Muscle of leg (tissue), 11 donors: ENCODE results near the gene LRRK1. TPM values are rescaled to one million over a fixed set of nuclear protein-coding genes. Genes with fewer than 3 reads are reported as not detected.

Experiments
- DNase-seq: peaks from one replicate; pipeline ENCODE4 v3.0.0; 2013
- H3K27ac ChIP-seq: one replicate; pipeline ENCODE4 v1.5.1; 2013; ENCODE audit warnings: mild to moderate bottlenecking, low read length, control low read depth
- H3K27me3 ChIP-seq: one replicate; pipeline ENCODE4 v1.6.1; 2013; ENCODE audit warnings: low read length; ENCODE audit not compliant: control insufficient read depth, insufficient read depth
- H3K36me3 ChIP-seq: one replicate; pipeline ENCODE4 v1.6.1; 2013; ENCODE audit warnings: low read length; ENCODE audit not compliant: control insufficient read depth, insufficient read depth
- H3K4me1 ChIP-seq: one replicate; pipeline ENCODE4 v1.6.1; 2013; ENCODE audit warnings: low read length; ENCODE audit not compliant: control insufficient read depth, insufficient read depth
- H3K4me3 ChIP-seq: one replicate; pipeline ENCODE4 v1.5.1; 2013; ENCODE audit warnings: low read length, control low read depth
- H3K9me3 ChIP-seq: replicated peaks from 2 replicates; pipeline ENCODE4 v1.6.1; 2013; ENCODE audit warnings: low read depth, low read length; ENCODE audit not compliant: control insufficient read depth
- WGBS: methylation state at CpG from one replicate; pipeline ENCODE4 v1.1.5; 2013; ENCODE audit warnings: missing lambda C conversion rate; ENCODE audit not compliant: insufficient coverage; 5-methylcytosine and 5-hydroxymethylcytosine counted together
- polyA plus RNA-seq, 8 donors: library from polyadenylated mRNA; unstranded; fragments of 120-200 nt; gene quantifications; one replicate each; pipeline versions ENCODE4 v1.2.1 to v1.2.3, GENCODE V29; 2013; ENCODE audit warnings: inconsistent platforms in 1 of 8, low replicate concordance in 1 of 8; ENCODE audit not compliant: insufficient read length in 8 of 8, insufficient read depth in 1 of 8
- total RNA-seq: library from RNA; stranded (reverse); fragments of 120-200 nt; gene quantifications from one replicate; pipeline ENCODE4 v1.2.4, GENCODE V29; 2013

Gene LRRK1
- total and polyA plus RNA-seq, 9 donors: 4.1 to 9.4 (median 5.8) TPM

GRCh38 chr15:100988857-100989256, 69.7 kb downstream of the LRRK1 start:
- WGBS: 86% methylated on average over 1 of the region's 3 CpGs

GRCh38 chr15:100994597-100995446, 75.7 kb downstream of the LRRK1 start:
- no peak for DNase-seq
- H3K27ac ChIP-seq: no peak overlapping the region
- no peaks in the 10 kb centered on the region for H3K36me3 ChIP-seq
- no peaks in the 10 kb centered on the region for H3K4me1 ChIP-seq
- WGBS: 80% methylated on average over 14 of the region's 17 CpGs
- H3K27me3 ChIP-seq: no peaks in the 10 kb centered on the region
- H3K4me3 ChIP-seq: no peak overlapping the region
- H3K9me3 ChIP-seq: no peaks in the 10 kb centered on the region

More at GRCh38 chr15:100988857-100989256, 69.7 kb downstream of the LRRK1 start:
- Histone ChIP-seq H3K4me3 (no peak overlapping the region), H3K36me3 (no peaks in the 10 kb centered on the region), H3K9me3 (no peaks in the 10 kb centered on the region), H3K27ac (no peak overlapping the region), H3K4me1 (no peaks in the 10 kb centered on the region), H3K27me3 (peaks cover 7% of the 10 kb centered on the region)
- no peak for DNase-seq

- no peaks in the 10 kb centered on the region for H3K9me3 ChIP-seq
- WGBS: 80% methylated on average over 18 of the region's 20 CpGs
Measured at GRCh38 chr15:100995471-100996430, 76.6 kb downstream of the LRRK1 start.

GRCh38 chr15:100997442-100997841, 78.3 kb downstream of the LRRK1 start:
- no peaks in the 10 kb centered on the region for H3K4me1 ChIP-seq
- H3K27me3 ChIP-seq: no peaks in the 10 kb centered on the region
- WGBS: no CpG with 5 or more reads among the region's 1 CpG
- H3K4me3 ChIP-seq: no peak overlapping the region
- H3K36me3 ChIP-seq: no peaks in the 10 kb centered on the region
- DNase-seq: no peak
- H3K9me3 ChIP-seq: no peaks in the 10 kb centered on the region
- no peak overlapping the region for H3K27ac ChIP-seq

More at GRCh38 chr15:100995471-100996430, 76.6 kb downstream of the LRRK1 start:
- Histone ChIP-seq H3K4me1 (no peaks in the 10 kb centered on the region), H3K27me3 (no peaks in the 10 kb centered on the region), H3K4me3 (no peak overlapping the region), H3K36me3 (no peaks in the 10 kb centered on the region), H3K27ac (no peak overlapping the region)
- no peak for DNase-seq

- DNase-seq: no peak
- WGBS: no CpG with 5 or more reads among the region's 1 CpG
Measured at GRCh38 chr15:100998630-100999029, 79.5 kb downstream of the LRRK1 start.

GRCh38 chr15:100999369-100999768, 80.2 kb downstream of the LRRK1 start:
- H3K27ac ChIP-seq: no peak overlapping the region
- no CpG with 5 or more reads among the region's 3 CpGs for WGBS

More at GRCh38 chr15:100998630-100999029, 79.5 kb downstream of the LRRK1 start:
- Histone ChIP-seq H3K36me3 (no peaks in the 10 kb centered on the region), H3K4me1 (no peaks in the 10 kb centered on the region), H3K27ac (no peak overlapping the region), H3K9me3 (no peaks in the 10 kb centered on the region), H3K4me3 (no peak overlapping the region), H3K27me3 (no peaks in the 10 kb centered on the region)

GRCh38 chr15:101000271-101000681, 81.1 kb downstream of the LRRK1 start:
- DNase-seq: no peak
- 100% methylated on average over 2 of the region's 5 CpGs for WGBS
- Histone ChIP-seq H3K36me3 (no peaks in the 10 kb centered on the region), H3K27me3 (no peaks in the 10 kb centered on the region), H3K4me3 (no peak overlapping the region), H3K27ac (no peak overlapping the region), H3K4me1 (no peaks in the 10 kb centered on the region), H3K9me3 (peaks cover 3% of the 10 kb centered on the region)

More at GRCh38 chr15:100999369-100999768, 80.2 kb downstream of the LRRK1 start:
- no peaks in the 10 kb centered on the region for H3K9me3 ChIP-seq
- H3K36me3 ChIP-seq: no peaks in the 10 kb centered on the region
- H3K4me1 ChIP-seq: no peaks in the 10 kb centered on the region
- DNase-seq: no peak
- H3K27me3 ChIP-seq: no peaks in the 10 kb centered on the region
- no peak overlapping the region for H3K4me3 ChIP-seq

GRCh38 chr15:101001056-101001455, 81.9 kb downstream of the LRRK1 start:
- WGBS: 94% methylated on average over 6 of the region's 6 CpGs
- no peaks in the 10 kb centered on the region for H3K4me1 ChIP-seq
- H3K4me3 ChIP-seq: no peak overlapping the region
- no peak for DNase-seq
- H3K36me3 ChIP-seq: no peaks in the 10 kb centered on the region
- no peaks in the 10 kb centered on the region for H3K27me3 ChIP-seq
- H3K9me3 ChIP-seq: peaks cover 6% of the 10 kb centered on the region
- H3K27ac ChIP-seq: no peak overlapping the region

GRCh38 chr15:101001796-101002195, 82.6 kb downstream of the LRRK1 start:
- no peak for DNase-seq
- H3K27me3 ChIP-seq: no peaks in the 10 kb centered on the region
- no peaks in the 10 kb centered on the region for H3K36me3 ChIP-seq
- H3K9me3 ChIP-seq: peaks cover 6% of the 10 kb centered on the region
- 85% methylated on average over 5 of the region's 5 CpGs for WGBS
- H3K4me1 ChIP-seq: no peaks in the 10 kb centered on the region
- no peak overlapping the region for H3K4me3 ChIP-seq
- no peak overlapping the region for H3K27ac ChIP-seq

GRCh38 chr15:101003081-101003480, 83.9 kb downstream of the LRRK1 start:
- H3K36me3 ChIP-seq: no peaks in the 10 kb centered on the region
- no CpG with 5 or more reads among the region's 1 CpG for WGBS
- no peak for DNase-seq

More at GRCh38 chr15:101003081-101003480, 83.9 kb downstream of the LRRK1 start:
- H3K27me3 ChIP-seq: no peaks in the 10 kb centered on the region
- H3K4me3 ChIP-seq: no peak overlapping the region
- peaks cover 5% of the 10 kb centered on the region for H3K4me1 ChIP-seq
- H3K27ac ChIP-seq: no peak overlapping the region
- H3K9me3 ChIP-seq: peaks cover 6% of the 10 kb centered on the region
